ENCODE data around the gene TXLNG. TPM values are rescaled to one million over a fixed set of nuclear protein-coding genes. Genes with fewer than 3 reads are reported as not detected.

The TXLNG gene
- total RNA-seq, 1 experiment from 2014 or later = 31.1 TPM

- TF ChIP-seq, protein P1, sequence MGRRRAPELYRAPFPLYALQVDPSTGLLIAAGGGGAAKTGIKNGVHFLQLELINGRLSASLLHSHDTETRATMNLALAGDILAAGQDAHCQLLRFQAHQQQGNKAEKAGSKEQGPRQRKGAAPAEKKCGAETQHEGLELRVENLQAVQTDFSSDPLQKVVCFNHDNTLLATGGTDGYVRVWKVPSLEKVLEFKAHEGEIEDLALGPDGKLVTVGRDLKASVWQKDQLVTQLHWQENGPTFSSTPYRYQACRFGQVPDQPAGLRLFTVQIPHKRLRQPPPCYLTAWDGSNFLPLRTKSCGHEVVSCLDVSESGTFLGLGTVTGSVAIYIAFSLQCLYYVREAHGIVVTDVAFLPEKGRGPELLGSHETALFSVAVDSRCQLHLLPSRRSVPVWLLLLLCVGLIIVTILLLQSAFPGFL (CRISPR knock-in tag; IDR thresholded peaks at IDR 0.05; ENCODE audit: borderline replicate concordance) = no peak
- TF ChIP-seq ZNF317 (CRISPR knock-in tag; IDR thresholded peaks at IDR 0.05; ENCODE audit: borderline replicate concordance, low read depth) (no peak), IRF2 (CRISPR knock-in tag; IDR thresholded peaks at IDR 0.05; ENCODE audit: borderline replicate concordance, low read depth) (no peak), TEAD4 (CRISPR knock-in tag; IDR thresholded peaks at IDR 0.05) (no peak), TP53 (CRISPR knock-in tag; IDR thresholded peaks at IDR 0.05) (no peak), ZNF396 (CRISPR knock-in tag; IDR thresholded peaks at IDR 0.05; ENCODE audit: borderline replicate concordance) (no peak)
Observed at GRCh38 chrX:16796298-16796697, 10.0 kb downstream of the TXLNG start (continued).

GRCh38 chrX:16797358-16797757 is 11.1 kb downstream of the TXLNG start:
- DNase-seq (ENCODE audit: low spot score) (no peak), ATAC-seq (no peak)
- ChIA-PET CTCF (no interaction called here), POLR2A (no interaction called here)
- Mint-ChIP-seq H3K4me3 (no peak overlapping the region), H3K9me3 (no peaks in the 10 kb centered on the region), H3K27me3 (ENCODE audit: low read depth) (no peaks in the 10 kb centered on the region), H3K36me3 (peaks cover 21% of the 10 kb centered on the region), H3K4me1 (no peaks in the 10 kb centered on the region), H3K27ac (no peak overlapping the region; the same call in 1 of the 2 replicates)
- TF ChIP-seq NR3C1 (CRISPR knock-in tag; conservative IDR thresholded peaks at IDR 0.05; ENCODE audit: low read depth) (no peak), NFE2L1 (CRISPR knock-in tag; IDR thresholded peaks at IDR 0.05) (no peak), ZNF263 (CRISPR knock-in tag; IDR thresholded peaks at IDR 0.05; ENCODE audit: low read depth) (no peak), E2F4 (CRISPR knock-in tag; IDR thresholded peaks at IDR 0.05; ENCODE audit: borderline replicate concordance, low read depth) (no peak), FOXP1 (CRISPR knock-in tag; IDR thresholded peaks at IDR 0.05; ENCODE audit: borderline replicate concordance) (no peak), FOXJ3 (CRISPR knock-in tag; IDR thresholded peaks at IDR 0.05; ENCODE audit: borderline replicate concordance) (no peak), SP1 (CRISPR knock-in tag; conservative IDR thresholded peaks at IDR 0.05) (no peak), NFATC4 (CRISPR knock-in tag; IDR thresholded peaks at IDR 0.05) (no peak), EMX1 (CRISPR knock-in tag; IDR thresholded peaks at IDR 0.05) (no peak), IRF2 (CRISPR knock-in tag; IDR thresholded peaks at IDR 0.05; ENCODE audit: borderline replicate concordance, low read depth) (no peak), ZNF423 (CRISPR knock-in tag; IDR thresholded peaks at IDR 0.05) (no peak), GRHL2 (CRISPR knock-in tag; IDR thresholded peaks at IDR 0.05; ENCODE audit: insufficient replicate concordance, severe bottlenecking) (no peak), NR2C2 (CRISPR knock-in tag; IDR thresholded peaks at IDR 0.05) (no peak), ESRRA (CRISPR knock-in tag; IDR thresholded peaks at IDR 0.05; ENCODE audit: borderline replicate concordance) (no peak), PRDM15 (CRISPR knock-in tag; IDR thresholded peaks at IDR 0.05) (no peak), HMGA2 (CRISPR knock-in tag; IDR thresholded peaks at IDR 0.05) (no peak)
- TF ChIP-seq, protein P2, sequence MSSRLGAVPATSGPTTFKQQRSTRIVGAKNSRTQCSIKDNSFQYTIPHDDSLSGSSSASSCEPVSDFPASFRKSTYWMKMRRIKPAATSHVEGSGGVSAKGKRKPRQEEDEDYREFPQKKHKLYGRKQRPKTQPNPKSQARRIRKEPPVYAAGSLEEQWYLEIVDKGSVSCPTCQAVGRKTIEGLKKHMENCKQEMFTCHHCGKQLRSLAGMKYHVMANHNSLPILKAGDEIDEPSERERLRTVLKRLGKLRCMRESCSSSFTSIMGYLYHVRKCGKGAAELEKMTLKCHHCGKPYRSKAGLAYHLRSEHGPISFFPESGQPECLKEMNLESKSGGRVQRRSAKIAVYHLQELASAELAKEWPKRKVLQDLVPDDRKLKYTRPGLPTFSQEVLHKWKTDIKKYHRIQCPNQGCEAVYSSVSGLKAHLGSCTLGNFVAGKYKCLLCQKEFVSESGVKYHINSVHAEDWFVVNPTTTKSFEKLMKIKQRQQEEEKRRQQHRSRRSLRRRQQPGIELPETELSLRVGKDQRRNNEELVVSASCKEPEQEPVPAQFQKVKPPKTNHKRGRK (CRISPR knock-in tag; IDR thresholded peaks at IDR 0.05; ENCODE audit: borderline replicate concordance) = no peak
- TF ChIP-seq, protein P3, sequence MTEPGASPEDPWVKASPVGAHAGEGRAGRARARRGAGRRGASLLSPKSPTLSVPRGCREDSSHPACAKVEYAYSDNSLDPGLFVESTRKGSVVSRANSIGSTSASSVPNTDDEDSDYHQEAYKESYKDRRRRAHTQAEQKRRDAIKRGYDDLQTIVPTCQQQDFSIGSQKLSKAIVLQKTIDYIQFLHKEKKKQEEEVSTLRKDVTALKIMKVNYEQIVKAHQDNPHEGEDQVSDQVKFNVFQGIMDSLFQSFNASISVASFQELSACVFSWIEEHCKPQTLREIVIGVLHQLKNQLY (CRISPR knock-in tag; IDR thresholded peaks at IDR 0.05) = no peak
- TF ChIP-seq, protein P4, sequence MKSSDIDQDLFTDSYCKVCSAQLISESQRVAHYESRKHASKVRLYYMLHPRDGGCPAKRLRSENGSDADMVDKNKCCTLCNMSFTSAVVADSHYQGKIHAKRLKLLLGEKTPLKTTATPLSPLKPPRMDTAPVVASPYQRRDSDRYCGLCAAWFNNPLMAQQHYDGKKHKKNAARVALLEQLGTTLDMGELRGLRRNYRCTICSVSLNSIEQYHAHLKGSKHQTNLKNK (CRISPR knock-in tag; IDR thresholded peaks at IDR 0.05) = no peak

All from WTC11 (cell line).